ENCODE results near the gene SNTA1. TPM values are rescaled to one million over a fixed set of nuclear protein-coding genes. Genes with fewer than 3 reads are reported as not detected.
"Not testable (repeated sequence)": the region's sequence is repeated elsewhere in the genome, so short reads cannot be mapped to it uniquely, and the experiment has no call there.

The SNTA1 gene
- polyA plus RNA-seq, 1 of the 3 experiments (the other 2 are of a cell fraction), result 11.2 TPM

GRCh38 chr20:33489495-33490022 is 46.0 kb upstream of the SNTA1 start (continued):
- TF ChIP-seq EP300 (IDR thresholded peaks at IDR 0.05; ENCODE audit: borderline replicate concordance in 1 of 2, low read depth in 1 of 2, low read length in 1 of 2), result no peak
- TF ChIP-seq NFIC (IDR thresholded peaks at IDR 0.05; ENCODE audit: borderline replicate concordance), result no peak
- TF ChIP-seq FOSL2 (IDR thresholded peaks at IDR 0.05; ENCODE audit: borderline replicate concordance, low read depth), result no peak
- peak; percentile 25 for TF ChIP-seq MAX (IDR thresholded peaks at IDR 0.05; ENCODE audit: low read depth)
- TF ChIP-seq TCF12 (IDR thresholded peaks at IDR 0.05), result no peak
- peak; percentile 48; the same call in 1 of the 2 replicates for TF ChIP-seq ELF1 (IDR thresholded peaks at IDR 0.05)
- TF ChIP-seq SIN3A (IDR thresholded peaks at IDR 0.05; ENCODE audit: borderline replicate concordance, low read depth, low read length), result no peak
- no peak for TF ChIP-seq FOXJ3 (CRISPR knock-in tag; IDR thresholded peaks at IDR 0.05)
- TF ChIP-seq SMC3 (IDR thresholded peaks at IDR 0.05; ENCODE audit: low read depth, low read length), result no peak
- TF ChIP-seq REST (IDR thresholded peaks at IDR 0.05; ENCODE audit: low read depth, low read length), result no peak
- TF ChIP-seq TEAD4 (IDR thresholded peaks at IDR 0.05; ENCODE audit: borderline replicate concordance, insufficient read depth), result no peak
- TF ChIP-seq TAF1 (IDR thresholded peaks at IDR 0.05; ENCODE audit: borderline replicate concordance, low read depth, low read length), result peak; percentile 56; the same call in 1 of the 2 replicates
- TF ChIP-seq RFX5 (IDR thresholded peaks at IDR 0.05; ENCODE audit: low read length), result peak; percentile 56; the same call in 1 of the 2 replicates
- TF ChIP-seq RXRA (IDR thresholded peaks at IDR 0.05; ENCODE audit: borderline replicate concordance, low read depth), result no peak
- no peak for TF ChIP-seq IRF3 (IDR thresholded peaks at IDR 0.05; ENCODE audit: low read depth, low read length)
- no peak for TF ChIP-seq YY1 (IDR thresholded peaks at IDR 0.05; ENCODE audit: low read depth)
- peak; percentile 73; the same call in 1 of the 2 replicates for TF ChIP-seq MXI1 (IDR thresholded peaks at IDR 0.05; ENCODE audit: low read depth, low read length)
- peak; percentile 39; the same call in 1 of the 2 replicates for TF ChIP-seq GABPA (IDR thresholded peaks at IDR 0.05; ENCODE audit: low read depth)
- peak; percentile 67; the same call in 1 of the 2 replicates for TF ChIP-seq USF1 (IDR thresholded peaks at IDR 0.05; ENCODE audit: borderline replicate concordance, low read depth)
- peak; percentile 70 for TF ChIP-seq NRF1 (IDR thresholded peaks at IDR 0.05; ENCODE audit: low read depth, low read length)

- peak overlapping the region; percentile 69; the same call in 1 of the 2 replicates for H3K9ac ChIP-seq
- CTCF ChIA-PET, result interaction anchor here (0.9 to 1.4 kb wide), 3 partner anchors 19 to 179 kb away, joined by 3 to 4 read pairs (median 3); no protein-coding TSS in a partner anchor
Observed at GRCh38 chr20:33488661-33489494, 45.3 kb upstream of the SNTA1 start.

More at GRCh38 chr20:33488661-33489494, 45.3 kb upstream of the SNTA1 start:
- H3K27me3 ChIP-seq (ENCODE audit: insufficient read depth); H3K4me3 ChIP-seq (ENCODE audit: low read depth in 2 of 2, low read length in 1 of 2); H3K4me1 ChIP-seq (ENCODE audit: control insufficient read depth in 1 of 2, insufficient read depth in 2 of 2, low read depth in 1 of 2, low read length in 1 of 2); DNase-seq; H3K36me3 ChIP-seq (replicated peaks in 1 of 2; ENCODE audit: control insufficient read depth in 1 of 2, insufficient read depth in 2 of 2, low read length in 1 of 2); H4K20me1 ChIP-seq (ENCODE audit: insufficient read depth); H3F3A ChIP-seq (replicated peaks; ENCODE audit: insufficient read depth); H3K9me3 ChIP-seq; H3K9me2 ChIP-seq: not testable (repeated sequence)
- Histone ChIP-seq H3K79me2 (ENCODE audit: insufficient read depth) (peaks cover 36% of the 10 kb centered on the region), H3K4me2 (peak overlapping the region; percentile 78; the same call in 1 of the 2 replicates), H3K27ac (ENCODE audit: low read depth in 2 of 2, low read length in 1 of 2) (peak overlapping the region in 1 of 2 experiments; percentile 85; a peak in 2 of 4 replicates), H2AFZ (ENCODE audit: low read depth) (peak overlapping the region; percentile 99)
- POLR2A ChIA-PET, result interaction anchor here (0.9 to 2.1 kb wide), 8 partner anchors 45 to 178 kb away, joined by 3 to 12 read pairs (median 7); partner anchors contain the start of genes ACTL10 and SNTA1
- WGBS (ENCODE audit: low lambda C conversion rate), result 98% methylated on average over 31 of the region's 32 CpGs

All from SK-N-SH (cell line).